Medulla oblongata (tissue), 1 donor: Measurements from ENCODE around the gene SCAND1.
A peak's percentile ranks its signal among the peaks of the same experiment; 100 is the strongest.
"Not testable (repeated sequence)": the region's sequence is repeated elsewhere in the genome, so short reads cannot be mapped to it uniquely, and the experiment has no call there.

Source experiments
- DNase-seq: peaks from one replicate; pipeline ENCODE4 v3.0.0-alpha.2; 2015; ENCODE audit errors: extremely low spot score

The SCAND1 gene

DNA sequence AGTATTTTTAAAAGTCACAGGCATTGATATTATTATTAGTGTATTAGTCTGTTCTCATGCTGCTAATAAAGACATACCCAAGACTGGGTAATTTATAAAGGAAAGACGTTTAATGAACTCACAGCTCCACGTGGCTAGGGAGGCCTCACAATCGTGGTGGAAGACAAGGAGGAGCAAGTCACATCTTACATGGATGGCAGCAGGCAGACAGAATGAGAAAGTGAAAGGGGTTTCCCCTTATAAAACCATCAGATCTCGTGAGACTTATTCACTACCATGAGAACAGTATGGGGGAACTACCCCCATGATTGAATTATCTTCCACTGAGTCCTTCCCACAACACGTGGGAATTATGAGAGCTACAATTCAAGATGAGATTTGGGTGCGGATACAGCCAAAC lies 5.0 kb upstream of the SCAND1 start:
- not testable (repeated sequence) for DNase-seq

- DNase-seq, result no peak
These were observed 2.3 kb upstream of the SCAND1 start for GRCh38 chr20:35956616-35957015.

GRCh38 chr20:35954907-35955251 lies 577 bp upstream of the SCAND1 start:
- no peak for DNase-seq

- DNase-seq, result peak; percentile 12
These were observed 709 bp downstream of the SCAND1 start for GRCh38 chr20:35953387-35954199.

GRCh38 chr20:35952480-35953386 lies 1.6 kb downstream of the SCAND1 start:
- peak; percentile 5 for DNase-seq

DNA sequence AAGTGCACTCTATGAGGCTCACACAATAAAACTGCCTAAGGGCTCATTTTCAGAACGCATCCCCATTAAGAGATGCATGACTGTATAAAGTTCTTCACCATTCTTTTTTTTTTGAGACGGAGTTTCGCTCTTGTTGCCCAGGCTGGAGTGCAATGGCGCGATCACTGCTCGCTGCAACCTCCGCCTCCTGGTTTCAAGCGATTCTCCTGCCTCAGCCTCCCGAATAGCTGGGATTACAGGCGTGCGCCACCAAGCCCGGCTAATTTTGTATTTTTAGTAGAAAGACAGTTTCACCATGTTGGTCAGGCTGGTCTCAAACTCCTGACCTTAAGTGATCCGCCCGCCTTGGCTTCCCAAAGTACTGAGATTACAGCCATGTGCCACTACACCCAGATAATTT lies 2.2 kb downstream of the SCAND1 start:
- not testable (repeated sequence) for DNase-seq

DNA sequence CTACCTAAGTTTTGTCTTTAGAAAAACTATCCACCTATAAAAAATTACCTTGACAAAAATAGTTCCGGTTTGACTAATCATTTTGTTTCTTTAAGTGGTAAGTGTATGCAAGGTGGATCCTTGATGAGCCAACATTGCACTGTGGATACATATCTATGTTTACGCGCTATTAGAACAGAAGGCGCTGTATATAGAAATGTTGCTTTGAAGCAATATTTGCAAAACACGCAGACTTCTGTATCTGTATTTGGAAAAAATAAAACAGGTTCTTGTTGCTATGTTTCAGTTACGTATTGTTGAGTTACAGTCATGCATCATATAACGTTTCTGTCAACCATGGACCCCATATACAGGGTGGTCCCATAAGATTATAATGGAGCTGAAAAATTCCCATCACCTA lies 4.2 kb downstream of the SCAND1 start:
- DNase-seq, result no peak

DNA sequence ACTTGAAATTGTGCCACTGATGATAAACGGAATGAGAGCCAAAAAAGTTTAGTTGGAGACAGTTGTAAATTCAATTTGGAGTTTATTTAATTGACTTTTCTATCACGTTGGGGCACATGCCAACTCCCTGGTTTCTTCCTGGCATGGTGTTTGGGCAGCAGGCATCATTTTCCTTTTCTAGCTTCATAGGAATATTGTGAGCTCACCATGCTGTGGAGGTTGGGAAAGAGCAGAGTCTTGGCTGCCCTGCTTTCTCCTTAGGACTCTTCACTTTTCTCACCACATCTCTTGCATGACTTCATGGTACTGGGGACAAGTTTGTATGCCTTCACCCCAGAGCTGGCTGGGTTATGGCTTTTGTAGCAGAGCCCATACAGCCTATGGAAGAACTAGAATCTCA lies 6.4 kb downstream of the SCAND1 start:
- no peak for DNase-seq

- DNase-seq, result no peak
These were observed 6.8 kb downstream of the SCAND1 start for GRCh38 chr20:35947489-35947888.

DNA sequence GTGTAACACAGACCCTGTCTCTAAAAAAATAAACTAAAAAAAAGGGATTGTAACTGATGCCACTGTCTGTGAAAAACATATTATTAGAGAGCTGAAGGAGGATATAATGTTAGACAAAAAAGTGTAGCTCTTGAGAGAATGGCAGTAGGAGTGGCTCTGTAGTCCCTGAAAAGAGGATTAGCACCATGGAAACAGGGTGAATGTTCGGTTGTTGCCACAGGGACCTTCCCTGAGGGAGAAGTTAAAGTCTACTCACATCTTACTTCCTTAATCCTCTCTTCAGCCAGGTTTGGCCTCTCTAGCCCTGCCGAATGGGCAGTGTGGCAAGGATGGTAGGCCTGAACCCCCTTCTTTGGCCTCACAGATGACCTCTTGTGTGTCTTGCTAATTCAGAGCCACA lies 12.1 kb downstream of the SCAND1 start:
- DNase-seq, result peak; percentile 21

GRCh38 chr20:35941620-35942019 lies 12.7 kb downstream of the SCAND1 start:
- no peak for DNase-seq

GRCh38 chr20:35939264-35939663 lies 15.0 kb downstream of the SCAND1 start:
- no peak for DNase-seq

DNA sequence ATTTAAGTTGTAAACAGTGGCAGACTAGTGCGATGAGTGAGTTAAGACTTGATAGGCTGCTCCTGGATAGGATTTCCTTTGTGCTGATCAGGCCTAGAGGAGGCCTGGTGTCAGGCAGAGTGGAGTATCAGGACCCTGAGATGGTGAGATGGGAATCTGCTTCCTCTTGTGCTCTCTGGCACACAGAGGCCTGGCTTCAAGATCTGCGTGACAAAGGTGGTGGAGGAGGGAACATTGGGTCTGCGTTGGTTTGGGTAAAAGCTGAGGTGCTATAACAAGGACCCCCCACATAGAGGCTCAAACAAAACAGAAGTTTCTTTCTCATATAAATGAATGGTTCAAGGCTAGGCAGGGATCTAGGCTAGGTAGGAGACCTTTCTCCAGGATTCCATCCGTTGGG lies 20.3 kb downstream of the SCAND1 start:
- no peak for DNase-seq

DNA sequence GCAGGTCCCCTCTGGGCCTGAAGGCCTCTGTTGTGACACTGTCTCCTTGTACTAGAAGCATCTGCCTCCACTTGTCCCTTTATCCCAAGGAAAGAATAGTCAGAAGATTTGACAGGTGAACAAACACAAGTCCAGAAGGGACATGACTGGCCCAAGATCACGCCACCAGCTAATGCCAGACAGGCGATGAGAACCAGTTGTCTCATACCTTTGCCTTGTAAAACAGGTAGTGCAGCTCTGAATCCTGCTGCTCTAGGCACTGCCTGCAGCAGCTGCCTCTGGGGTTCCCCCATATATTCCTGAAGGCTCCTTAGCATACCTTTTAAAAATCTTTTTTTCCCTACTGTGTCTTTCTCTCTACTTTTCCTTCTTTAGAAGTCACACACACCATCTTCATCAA lies 25.0 kb downstream of the SCAND1 start:
- DNase-seq, result no peak

DNA sequence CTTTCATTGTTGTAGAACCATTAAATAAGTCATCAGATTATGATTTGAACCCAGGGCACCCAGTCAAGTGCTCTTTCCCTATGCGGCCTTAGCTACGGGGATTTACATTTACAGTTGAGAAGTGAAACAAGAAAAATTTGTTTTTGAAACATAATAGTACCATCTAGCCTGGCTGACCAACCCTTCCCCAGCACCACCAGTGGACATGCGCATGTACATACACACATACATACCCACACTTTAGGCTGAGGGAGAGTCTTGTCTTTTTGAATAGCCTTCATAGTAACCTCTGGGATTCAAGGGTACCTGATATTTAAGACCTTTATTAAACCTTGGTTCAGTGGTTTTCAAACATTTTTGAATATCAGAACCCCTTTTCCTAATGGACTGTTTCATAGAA lies 33.8 kb downstream of the SCAND1 start:
- DNase-seq, result no peak

DNA sequence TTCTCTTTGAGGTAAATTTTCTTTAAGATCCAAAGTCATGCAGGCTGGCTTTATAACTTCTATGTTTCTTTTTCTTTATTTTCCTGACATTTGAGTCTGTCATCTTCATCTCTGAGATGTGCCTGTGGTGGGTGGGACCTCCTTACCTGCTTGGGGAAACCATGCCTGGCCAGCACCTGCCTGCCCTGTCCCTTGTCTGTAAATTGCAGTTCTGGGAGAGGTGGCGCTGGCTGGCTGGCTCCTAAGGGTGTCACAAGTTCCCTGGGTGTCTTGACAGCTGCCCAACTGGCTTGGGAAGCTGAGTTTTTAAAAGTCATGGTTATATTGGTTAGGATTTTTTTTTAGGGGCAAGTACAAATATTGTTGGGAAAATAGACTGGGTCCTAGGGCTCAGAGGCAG lies 36.3 kb downstream of the SCAND1 start:
- DNase-seq, result no peak

- no peak for DNase-seq
These were observed 37.2 kb downstream of the SCAND1 start for GRCh38 chr20:35917077-35917476.

GRCh38 chr20:35912881-35913280 lies 41.4 kb downstream of the SCAND1 start:
- DNase-seq, result peak; percentile 13

DNA sequence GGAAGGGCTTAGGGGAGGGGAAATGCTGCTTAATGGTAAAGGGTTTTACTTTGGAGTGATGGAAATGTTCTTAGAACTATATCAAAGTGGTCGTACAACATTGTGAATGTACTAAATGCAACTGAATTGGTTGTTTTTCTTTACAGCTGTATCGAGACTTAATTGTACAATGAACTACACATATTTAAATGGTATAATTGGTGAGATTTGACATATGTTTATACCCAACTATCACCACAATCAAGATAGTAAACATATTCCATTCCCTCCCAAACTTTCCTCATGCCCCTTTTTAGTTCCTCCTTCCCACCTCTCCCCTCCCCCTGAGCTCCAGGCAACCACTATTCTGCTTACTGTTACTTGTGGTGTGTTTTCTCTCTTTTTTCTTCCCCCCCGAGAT lies 44.0 kb downstream of the SCAND1 start:
- no peak for DNase-seq

- no peak for DNase-seq
These were observed 44.5 kb downstream of the SCAND1 start for GRCh38 chr20:35909796-35910195.

DNA sequence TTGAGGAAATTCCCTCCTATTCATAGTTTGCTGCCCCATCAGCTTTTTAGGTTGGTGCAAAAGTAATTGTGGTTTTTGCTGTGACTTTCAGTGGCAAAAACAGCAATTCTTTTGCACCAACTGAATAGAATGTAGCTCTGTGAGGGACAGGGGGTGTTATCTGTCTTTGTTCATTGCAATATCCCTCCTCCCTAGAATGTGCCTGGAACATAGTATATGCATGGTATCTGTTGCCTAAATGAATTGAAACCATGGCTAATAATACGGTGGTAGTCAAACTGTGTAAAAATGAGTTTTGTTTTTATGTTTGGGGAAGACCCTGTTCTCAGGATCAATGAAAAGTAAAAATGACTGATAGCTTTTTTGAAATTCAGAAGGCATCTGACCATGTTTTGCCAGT lies 45.1 kb downstream of the SCAND1 start:
- DNase-seq, result no peak

DNA sequence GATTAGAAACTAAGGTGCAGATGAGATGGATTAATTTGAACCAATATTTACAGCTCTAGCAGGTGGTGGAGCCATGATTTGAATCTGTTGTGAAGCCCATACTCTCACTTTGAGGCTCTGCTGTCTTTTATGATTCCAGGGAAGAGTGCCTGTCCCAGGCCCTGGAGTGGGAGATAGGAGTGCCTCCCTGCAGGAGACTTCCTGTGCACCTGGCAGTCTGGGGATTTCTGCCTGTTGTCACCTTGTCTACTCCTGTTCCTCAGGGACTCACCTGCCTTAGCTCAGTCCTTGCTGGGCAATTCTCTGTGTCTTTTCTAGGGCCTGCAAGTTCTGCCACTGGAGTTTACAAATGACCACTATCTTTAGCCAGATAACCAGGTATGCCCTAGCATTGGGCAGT lies 46.3 kb downstream of the SCAND1 start:
- no peak for DNase-seq
